Fibroblast of skin of scalp (primary cell): ENCODE measurements around the gene AJUBA.
A peak's percentile ranks its signal among the peaks of the same experiment; 100 is the strongest.

Experiments used
- DNase-seq: peaks from one replicate; pipeline ENCODE4 v3.0.0-alpha.2; 2013

AJUBA gene

DNA sequence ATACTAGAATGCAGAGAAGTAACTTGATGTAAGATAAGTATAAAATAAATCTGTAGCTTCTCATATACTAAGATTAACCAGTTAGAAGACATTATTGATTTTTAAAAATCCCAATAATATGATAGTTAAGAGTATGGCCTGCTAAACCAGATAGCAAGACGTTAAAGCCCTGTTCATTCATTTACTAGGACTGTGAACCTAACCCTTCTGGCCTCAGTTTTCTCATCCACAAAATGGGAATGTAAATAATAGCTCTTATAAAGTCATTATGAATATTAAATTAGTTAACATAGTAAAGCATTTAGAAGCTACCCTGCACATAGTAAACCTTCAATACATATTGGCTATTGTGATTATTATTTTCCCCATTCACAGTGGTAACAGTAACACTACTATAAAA is 47.2 kb downstream of the AJUBA start:
- DNase-seq = no peak

- no peak for DNase-seq
These were observed 50.2 kb downstream of the AJUBA start for GRCh38 chr14:22932146-22932545.

GRCh38 chr14:22929961-22930364 is 52.4 kb downstream of the AJUBA start:
- DNase-seq = no peak

DNA sequence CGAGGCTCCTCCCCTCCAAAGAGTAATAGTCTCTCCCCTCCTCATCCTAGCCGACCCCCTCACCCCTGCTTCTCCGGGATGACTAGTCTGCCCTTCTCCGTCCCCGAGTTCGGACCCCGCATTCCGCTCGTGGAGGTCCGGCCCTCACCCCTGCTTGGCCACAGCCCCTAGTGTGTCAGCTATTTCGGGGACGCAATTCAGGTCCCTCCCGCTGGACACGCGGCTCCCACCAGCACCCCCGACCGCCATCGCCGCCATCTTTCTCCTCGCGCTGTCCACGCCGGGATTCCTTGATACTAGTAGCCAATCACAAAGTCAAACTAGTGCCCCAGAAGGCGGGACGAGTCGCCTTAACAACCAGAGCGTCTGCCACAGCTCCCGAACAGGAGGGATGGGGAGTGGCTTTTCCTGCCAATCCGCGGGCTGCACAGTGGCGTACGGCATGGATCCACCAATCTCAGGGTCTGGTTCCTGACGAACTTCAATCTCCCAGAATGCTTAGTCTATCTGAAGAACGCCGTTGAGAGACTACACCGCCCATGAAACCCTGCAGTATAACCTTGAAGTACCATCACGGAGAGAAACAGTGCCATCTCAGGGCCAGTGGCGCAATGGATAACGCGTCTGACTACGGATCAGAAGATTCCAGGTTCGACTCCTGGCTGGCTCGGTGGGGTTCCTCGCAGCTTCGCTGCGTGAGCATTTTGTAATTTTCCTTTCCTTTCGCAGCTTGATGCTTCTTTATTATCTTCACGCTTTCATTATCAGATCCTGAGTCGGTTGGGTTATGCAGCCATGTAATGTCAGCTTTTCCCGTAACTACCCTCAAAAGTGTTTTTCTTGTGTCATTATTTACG is 53.0 kb downstream of the AJUBA start, which contains the start of gene PRMT5:
PRMT5 (minus strand) TSS at position 273 of the 857 bp plus-strand sequence; CDS start at position 258, 15 bp downstream.
- peak; percentile 100 for DNase-seq

GRCh38 chr14:22928237-22929103 is 53.9 kb downstream of the AJUBA start:
- DNase-seq = no peak

DNA sequence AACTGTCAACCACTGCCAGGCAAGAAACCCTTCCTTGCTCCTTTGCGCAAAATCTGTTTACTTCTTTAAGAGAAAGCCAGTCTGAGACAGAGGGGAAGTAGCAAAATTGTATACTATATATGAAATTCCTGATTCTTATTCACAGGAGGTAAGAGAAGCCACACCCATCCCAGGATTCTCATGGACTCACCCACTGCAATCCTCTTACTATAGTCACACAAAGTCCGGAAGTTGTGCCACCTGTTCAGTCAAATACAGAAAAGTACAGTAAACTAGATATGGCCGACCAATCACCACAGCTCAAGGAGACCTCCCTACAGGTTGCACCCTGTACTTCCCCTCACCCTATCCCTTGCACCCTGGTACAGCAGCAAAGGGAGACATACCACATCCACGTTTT is 56.0 kb downstream of the AJUBA start:
- no peak for DNase-seq

DNA sequence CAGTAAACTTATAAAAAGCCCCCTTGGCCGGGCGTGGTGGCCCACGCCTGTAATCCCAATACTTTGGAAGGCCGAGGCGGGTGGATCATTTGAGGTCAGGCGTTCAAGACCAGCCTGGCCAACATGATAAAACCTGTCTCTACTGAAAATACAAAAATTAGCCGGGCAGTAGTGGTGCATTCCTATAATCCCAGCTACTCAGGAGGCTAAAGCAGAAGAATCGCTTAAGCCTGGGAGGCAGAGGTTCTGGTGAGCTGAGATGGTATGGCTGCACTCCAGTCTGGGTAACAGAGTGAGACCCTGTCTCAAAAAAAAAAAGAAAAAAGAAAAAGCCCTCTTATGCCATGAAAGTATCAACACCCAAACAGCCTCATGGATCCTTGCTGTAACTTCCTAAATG is 56.8 kb downstream of the AJUBA start:
- no peak for DNase-seq

- no peak for DNase-seq
These were observed 58.6 kb downstream of the AJUBA start for GRCh38 chr14:22923746-22924145.

GRCh38 chr14:22922294-22922693 is 60.1 kb downstream of the AJUBA start:
- no peak for DNase-seq
